Activated B cell treated with CpG ODN at 0.5 μM for 24 hours (primary cell): ENCODE results near the gene IGHMBP2. TPM values are rescaled to one million over a fixed set of nuclear protein-coding genes. Genes with fewer than 3 reads are reported as not detected.

ENCODE experiments used
- ATAC-seq: fragments of 200-7000 bp; cut with Tn5 transposase; one replicate; pipeline ENCODE4 v1.10.0; 2021; ENCODE audit warnings: low read depth, mild to moderate bottlenecking, moderate library complexity
- CTCF ChIA-PET: fragments of 350-600 bp; sonication (Branson Sonifier 250); formaldehyde crosslinking; loops from one replicate; lab custom pipeline; 2021; ENCODE audit warnings: antibody characterized with exemption; lab: Charles Lee
- POLR2A ChIA-PET: fragments of 350-600 bp; sonication (Branson Sonifier 250); formaldehyde crosslinking; loops from one replicate; lab custom pipeline; 2021; ENCODE audit warnings: antibody characterized with exemption; lab: Charles Lee
- DNase-seq: peaks from one replicate; pipeline ENCODE4 v3.0.0; 2022
- H3K27ac Mint-ChIP-seq: one replicate; pipeline ENCODE4 v1.8.0; 2020; ENCODE audit warnings: mixed read lengths
- H3K27me3 Mint-ChIP-seq: one replicate; pipeline ENCODE4 v1.8.0; 2021; ENCODE audit warnings: mixed read lengths
- H3K36me3 Mint-ChIP-seq: one replicate; pipeline ENCODE4 v1.8.0; 2021; ENCODE audit warnings: low read depth, mixed read lengths
- H3K4me1 Mint-ChIP-seq: one replicate; pipeline ENCODE4 v1.8.0; 2021; ENCODE audit warnings: mixed read lengths
- H3K4me3 Mint-ChIP-seq: one replicate; pipeline ENCODE4 v1.8.0; 2020; ENCODE audit warnings: mild to moderate bottlenecking, mixed read lengths
- H3K9me3 Mint-ChIP-seq: one replicate; pipeline ENCODE4 v1.8.0; 2020; ENCODE audit warnings: mixed read lengths
- CTCF ChIP-seq: fragments of 200-600 bp; IDR thresholded peaks from one replicate; pipeline ENCODE4 v1.8.0; 2022; ENCODE audit warnings: antibody characterized with exemption, mild to moderate bottlenecking
- intact Hi-C: fragments of 100-400 bp; cut with micrococcal nuclease; formaldehyde crosslinking; loops from one replicate; pipeline ENCODE4 v1.15.1; 2024
- total RNA-seq: library from RNA; stranded (reverse); gene quantifications from 2 replicates; pipeline ENCODE4 v1.2.3, GENCODE V29; 2022

The IGHMBP2 gene
- total RNA-seq, 1 donor from 2014 or later = 33.8 TPM

GRCh38 chr11:68962527-68963250 lies 59.0 kb downstream of the IGHMBP2 start:
- no peak overlapping the region for H3K27ac Mint-ChIP-seq
- POLR2A ChIA-PET = interaction anchor here (0.6 to 0.7 kb wide), 2 partner anchors 14 to 23 kb away, joined by 3 to 4 read pairs; no protein-coding TSS in a partner anchor
- intact Hi-C loops = no loop called here
- CTCF ChIA-PET = no interaction called here
- TF ChIP-seq CTCF = no peak
- H3K27me3 Mint-ChIP-seq = peaks cover 4% of the 10 kb centered on the region
- H3K9me3 Mint-ChIP-seq = no peaks in the 10 kb centered on the region
- DNase-seq (no peak), ATAC-seq (peak; percentile 60)
- no peaks in the 10 kb centered on the region for H3K36me3 Mint-ChIP-seq
- H3K4me3 Mint-ChIP-seq = peak overlapping the region; percentile 46
- H3K4me1 Mint-ChIP-seq = peaks cover 7% of the 10 kb centered on the region

DNA sequence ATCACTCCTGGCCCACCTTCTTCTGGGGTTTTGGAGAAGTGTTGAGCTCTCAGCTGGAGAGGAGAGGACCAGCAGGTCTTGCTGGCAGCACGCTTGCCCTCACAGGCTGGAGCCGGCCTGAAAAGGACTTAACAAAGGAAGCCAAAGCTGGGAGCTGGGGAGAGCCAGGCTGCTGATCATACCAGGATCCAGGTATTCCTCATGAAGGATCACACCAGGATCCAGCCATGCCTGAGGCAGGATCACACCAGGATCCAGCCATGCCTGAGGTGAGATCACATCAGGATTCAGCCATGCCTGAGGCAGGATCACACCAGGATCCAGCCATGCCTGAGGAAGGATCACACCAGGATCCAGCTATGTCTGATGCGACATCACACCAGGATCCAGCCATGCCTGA lies 60.1 kb downstream of the IGHMBP2 start:
- no peak for TF ChIP-seq CTCF
- Mint-ChIP-seq H3K27ac (no peak overlapping the region), H3K36me3 (no peaks in the 10 kb centered on the region), H3K27me3 (peaks cover 4% of the 10 kb centered on the region), H3K4me1 (peaks cover 7% of the 10 kb centered on the region), H3K4me3 (no peak overlapping the region), H3K9me3 (no peaks in the 10 kb centered on the region)
- DNase-seq (no peak), ATAC-seq (no peak)
- intact Hi-C loops = no loop called here
- ChIA-PET CTCF (no interaction called here), POLR2A (no interaction called here)

- no peak for ATAC-seq
- peaks cover 9% of the 10 kb centered on the region for H3K27me3 Mint-ChIP-seq
- no peak overlapping the region for H3K27ac Mint-ChIP-seq
- POLR2A ChIA-PET = no interaction called here
- peaks cover 7% of the 10 kb centered on the region for H3K4me1 Mint-ChIP-seq
- TF ChIP-seq CTCF = no peak
- H3K36me3 Mint-ChIP-seq = no peaks in the 10 kb centered on the region
- H3K4me3 Mint-ChIP-seq = no peak overlapping the region
- intact Hi-C loops = no loop called here
- CTCF ChIA-PET = no interaction called here
- H3K9me3 Mint-ChIP-seq = no peaks in the 10 kb centered on the region
- DNase-seq = no peak
These were observed 62.5 kb downstream of the IGHMBP2 start for GRCh38 chr11:68965901-68966853.

GRCh38 chr11:68966894-68967780 lies 63.4 kb downstream of the IGHMBP2 start:
- Mint-ChIP-seq H3K9me3 (no peaks in the 10 kb centered on the region), H3K4me3 (no peak overlapping the region), H3K4me1 (peaks cover 7% of the 10 kb centered on the region), H3K27me3 (peaks cover 11% of the 10 kb centered on the region), H3K27ac (no peak overlapping the region), H3K36me3 (no peaks in the 10 kb centered on the region)
- CTCF ChIA-PET = no interaction called here
- intact Hi-C loops = no loop called here
- no peak for TF ChIP-seq CTCF
- ATAC-seq (no peak), DNase-seq (no peak)
- POLR2A ChIA-PET = no interaction called here
